ENCODE data around the gene STX8.

Gene STX8

DNA sequence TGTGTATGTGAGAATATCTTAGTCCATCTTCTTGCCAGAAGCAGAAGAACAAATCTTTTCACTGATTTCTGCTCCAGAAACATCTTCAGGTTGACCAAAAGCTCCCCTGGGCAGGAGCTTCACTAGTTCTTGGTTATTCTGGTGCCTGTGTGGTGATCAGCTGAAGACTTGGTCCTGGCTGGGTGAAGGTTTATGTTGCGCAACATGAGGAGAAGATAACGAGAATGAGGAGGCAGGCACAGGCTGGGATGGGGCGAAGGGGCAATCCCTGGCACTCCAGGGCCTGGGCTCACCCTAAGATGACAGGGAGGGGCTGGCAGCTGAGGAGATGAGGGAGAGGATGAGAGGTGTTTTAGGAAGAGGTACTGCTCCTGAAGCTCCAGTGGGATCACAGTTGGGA is 322.3 kb downstream of the STX8 start:
- DNase-seq (ENCODE audit: extremely low spot score, insufficient read length, low read depth): no peak
- no peak for FAIRE-seq

DNA sequence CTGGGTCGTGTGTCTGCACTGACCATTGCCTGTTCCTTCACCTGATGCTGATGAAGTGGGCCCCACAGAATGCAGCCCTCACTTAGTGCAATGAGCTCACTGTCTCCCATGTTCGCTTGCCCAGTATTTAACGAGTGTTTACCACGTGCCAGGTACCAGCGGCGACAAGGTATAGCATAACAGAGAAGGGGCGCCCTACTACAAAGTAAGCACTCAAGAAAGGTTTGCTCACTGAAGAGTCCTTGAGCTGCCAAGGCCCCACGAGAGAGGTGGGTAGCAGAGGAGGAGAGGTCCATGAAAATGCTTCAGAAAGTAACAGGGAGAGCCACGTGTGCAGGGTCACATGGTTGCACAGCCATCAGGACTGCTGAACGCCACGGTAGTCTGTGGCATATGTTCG is 324.3 kb downstream of the STX8 start:
- DNase-seq (ENCODE audit: extremely low spot score, insufficient read length, low read depth) (no peak), FAIRE-seq (no peak)

- FAIRE-seq (no peak), DNase-seq (ENCODE audit: extremely low spot score, insufficient read length, low read depth) (no peak)
Observed at GRCh38 chr17:9249245-9249953, 326.2 kb downstream of the STX8 start.

DNA sequence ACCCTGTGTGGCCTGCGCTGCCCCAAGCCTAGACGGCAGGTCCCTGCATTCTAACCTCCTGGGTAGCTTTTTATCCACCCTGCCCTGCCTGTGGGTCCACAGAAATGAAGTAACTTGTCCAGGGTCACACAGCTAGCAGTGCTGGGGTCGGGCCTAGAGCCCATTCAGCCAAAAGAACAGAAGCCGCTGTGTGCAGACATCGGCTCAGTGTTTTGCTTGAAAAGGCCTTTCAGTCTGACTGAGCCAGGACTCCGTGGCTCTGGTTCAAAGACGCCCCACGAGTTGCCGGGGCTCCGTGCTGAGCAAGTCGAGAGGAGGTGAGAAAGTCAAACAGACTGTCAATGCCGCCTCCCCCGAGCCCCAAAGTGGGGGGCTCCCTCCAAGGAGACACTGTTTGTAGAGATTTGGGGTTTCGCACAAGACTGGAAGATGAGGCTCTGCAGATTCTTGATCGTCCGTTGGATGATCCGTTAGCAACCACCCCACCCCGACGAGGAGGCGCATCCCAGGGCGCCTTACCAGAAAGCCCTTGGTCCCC is 328.1 kb downstream of the STX8 start:
- no peak for FAIRE-seq
- no peak for DNase-seq (ENCODE audit: extremely low spot score, insufficient read length, low read depth)

DNA sequence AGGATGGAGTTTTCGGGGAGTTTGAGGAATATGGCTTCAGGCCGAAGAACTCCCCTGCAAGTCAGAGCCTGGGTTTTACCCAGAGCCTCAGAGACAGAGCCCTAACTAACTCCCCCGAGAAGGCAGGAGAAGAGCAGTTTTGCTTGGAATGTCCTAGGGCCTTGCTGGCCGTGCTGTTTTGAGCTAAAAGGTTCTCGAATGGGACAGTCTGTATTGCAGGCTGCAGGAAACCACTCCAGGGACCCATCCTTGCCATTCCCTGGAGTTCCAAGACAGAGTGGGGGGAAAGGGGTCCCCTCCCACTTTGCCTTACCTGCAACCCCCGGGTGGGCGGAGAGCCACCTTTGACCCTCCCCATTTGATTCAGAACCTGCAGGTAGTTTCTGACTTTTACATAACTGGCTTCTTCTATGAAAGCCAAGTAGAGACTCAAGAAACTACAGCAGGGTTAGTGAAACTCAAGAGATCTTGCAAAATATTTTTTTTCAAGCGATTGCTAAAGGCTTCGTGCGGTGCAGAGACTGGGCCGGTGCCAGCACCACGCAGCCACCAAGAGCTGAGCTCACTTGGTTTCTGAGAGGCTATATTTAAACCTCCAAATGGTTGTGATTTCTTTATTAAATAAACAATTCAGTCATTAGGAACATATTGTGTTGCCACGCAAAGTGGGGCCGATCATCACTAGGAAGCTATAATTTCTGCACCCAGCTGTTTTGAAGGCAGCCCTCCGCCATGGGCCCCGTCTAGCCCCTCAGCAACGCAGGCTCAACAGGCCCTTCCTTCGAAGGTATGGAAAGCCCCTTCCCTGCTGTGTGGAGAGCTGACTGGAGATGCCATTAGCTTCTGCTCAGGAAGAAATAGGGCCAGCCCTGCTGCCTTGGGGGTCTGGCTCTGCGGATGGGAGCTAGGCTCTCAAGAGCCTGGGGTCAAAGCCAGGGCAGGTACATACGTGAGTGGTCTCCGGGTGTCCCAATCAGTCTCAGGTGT is 331.3 kb downstream of the STX8 start:
- DNase-seq (ENCODE audit: extremely low spot score, insufficient read length, low read depth) (no peak), FAIRE-seq (no peak)

DNA sequence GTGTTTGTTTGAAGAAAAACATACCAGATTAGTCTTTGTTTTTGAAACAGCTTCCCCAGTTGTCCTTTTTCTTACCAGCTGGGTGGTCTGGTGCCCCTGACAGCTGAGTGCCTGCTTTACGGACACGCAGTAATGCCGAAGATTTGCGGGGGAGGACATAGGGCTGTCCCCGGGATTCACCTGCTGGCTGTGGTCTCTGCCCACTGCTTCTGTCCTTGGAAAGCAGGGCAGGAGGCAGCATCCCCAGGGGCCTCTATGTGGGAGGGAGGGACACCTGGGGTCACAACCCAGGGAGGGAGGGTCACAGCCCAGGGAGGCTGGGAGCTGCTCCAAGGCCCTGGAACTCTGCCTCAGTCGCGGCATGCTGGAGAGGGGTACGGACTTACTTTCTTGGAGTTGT is 332.6 kb downstream of the STX8 start:
- no peak for FAIRE-seq
- DNase-seq (ENCODE audit: extremely low spot score, insufficient read length, low read depth): no peak

DNA sequence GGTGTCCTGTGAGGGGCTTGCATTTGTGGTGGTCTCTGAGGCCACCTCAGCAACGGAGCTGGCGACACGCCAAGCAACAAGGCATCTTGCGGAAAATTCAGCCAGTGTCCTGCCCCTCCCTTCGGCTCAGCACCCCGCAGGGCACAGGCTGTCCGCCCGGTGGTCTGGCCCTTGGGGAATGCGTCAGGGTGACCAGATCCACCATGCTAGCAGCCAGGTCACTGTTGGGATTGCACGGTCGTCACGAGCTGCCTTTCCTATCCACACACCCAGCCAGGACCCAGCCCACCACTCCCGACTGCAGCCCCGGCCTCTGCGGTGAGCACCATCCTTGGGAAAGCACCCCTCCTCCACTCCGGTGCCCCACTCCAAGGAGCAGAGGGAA is 333.1 kb downstream of the STX8 start:
- no peak for FAIRE-seq

GRCh38 chr17:9241774-9242496 is 333.7 kb downstream of the STX8 start:
- DNase-seq (ENCODE audit: extremely low spot score, insufficient read length, low read depth) (no peak), FAIRE-seq (no peak)

More for the DNA sequence above, 333.1 kb downstream of the STX8 start:
- no peak for DNase-seq (ENCODE audit: extremely low spot score, insufficient read length, low read depth)

GRCh38 chr17:9241371-9241712 is 334.3 kb downstream of the STX8 start:
- FAIRE-seq: no peak
- DNase-seq (ENCODE audit: extremely low spot score, insufficient read length, low read depth): no peak

- FAIRE-seq (no peak), DNase-seq (ENCODE audit: extremely low spot score, insufficient read length, low read depth) (no peak)
Observed at GRCh38 chr17:9240659-9241370, 334.8 kb downstream of the STX8 start.

GRCh38 chr17:9239793-9240658 is 335.6 kb downstream of the STX8 start:
- DNase-seq (ENCODE audit: extremely low spot score, insufficient read length, low read depth) (peak; percentile 87), FAIRE-seq (peak; percentile 5)

- FAIRE-seq (no peak), DNase-seq (ENCODE audit: extremely low spot score, insufficient read length, low read depth) (no peak)
Observed at GRCh38 chr17:9239246-9239792, 336.3 kb downstream of the STX8 start.

DNA sequence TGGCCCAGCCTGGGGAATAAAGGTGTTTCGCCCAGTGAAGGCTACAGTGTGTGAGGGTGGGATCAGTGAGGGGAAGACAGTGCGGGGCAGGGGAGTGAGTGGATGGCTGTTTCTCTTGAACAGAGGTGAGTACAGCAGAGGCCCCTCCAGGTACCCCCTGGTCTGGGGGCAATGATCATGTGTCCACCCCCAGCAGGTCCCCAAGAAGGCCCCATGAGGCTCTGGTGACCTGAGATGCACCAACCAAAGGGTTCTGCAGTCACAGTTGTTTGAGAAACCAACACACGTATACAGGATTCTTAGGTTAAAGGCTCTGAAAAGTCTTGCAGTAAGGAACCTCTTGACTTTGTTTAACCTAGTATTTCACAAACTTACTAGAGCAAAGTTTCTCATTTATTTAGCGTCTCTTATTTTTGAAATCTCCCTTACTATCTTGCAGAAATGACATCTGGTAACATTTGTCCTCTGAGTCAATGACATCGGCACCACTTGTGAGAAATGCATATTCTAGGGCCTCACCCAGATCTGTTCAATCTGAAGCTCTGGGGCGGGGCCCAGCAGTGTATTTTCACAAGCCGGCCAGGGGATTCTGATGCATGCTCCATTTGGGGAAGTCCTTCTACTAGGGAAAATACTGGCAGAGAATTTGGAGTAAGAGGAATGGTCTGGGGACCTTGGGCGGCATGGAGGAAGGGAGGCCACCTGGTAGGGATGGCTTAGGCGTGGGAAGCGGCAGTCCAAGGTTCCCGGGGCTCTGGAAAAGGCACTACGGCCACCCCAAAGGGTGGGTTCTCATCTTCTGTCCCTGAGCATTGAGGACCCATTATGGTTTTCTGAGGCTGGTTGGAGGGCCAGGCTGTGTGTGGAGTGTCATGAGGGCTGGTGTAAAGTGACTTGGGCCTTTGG is 337.0 kb downstream of the STX8 start:
- DNase-seq (ENCODE audit: extremely low spot score, insufficient read length, low read depth) (no peak), FAIRE-seq (no peak)

DNA sequence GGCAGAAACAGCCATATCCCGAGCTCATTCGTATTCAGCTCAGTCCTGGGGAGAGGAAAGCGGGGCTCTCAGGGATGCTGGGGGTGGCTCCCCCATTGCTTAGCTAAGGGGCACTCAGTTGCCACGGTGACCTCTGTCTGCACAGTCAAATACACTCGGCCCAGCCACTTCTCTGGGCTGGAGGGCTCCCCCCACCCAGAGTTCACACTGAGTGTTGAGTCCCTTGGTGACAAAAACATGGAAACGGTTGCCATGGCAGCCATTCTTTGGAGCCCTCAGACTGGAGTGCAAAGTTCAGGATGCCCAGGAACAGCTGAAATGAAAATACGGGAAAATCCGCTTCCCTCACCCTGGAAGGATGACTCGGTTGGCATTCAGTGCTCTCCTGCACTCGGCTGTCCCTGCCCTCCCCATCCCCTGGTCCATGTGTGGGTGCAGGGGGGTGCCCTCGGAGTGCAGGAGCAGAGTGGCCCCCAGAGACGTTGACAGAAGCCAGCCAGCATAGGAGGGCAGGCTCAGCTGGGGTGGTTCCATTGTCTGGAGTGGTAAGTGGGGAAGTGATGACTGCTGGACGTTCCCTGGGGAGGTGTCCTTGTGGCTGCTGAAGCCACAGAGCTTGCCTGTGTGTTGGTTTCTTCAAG is 337.8 kb downstream of the STX8 start:
- FAIRE-seq: no peak
- no peak for DNase-seq (ENCODE audit: extremely low spot score, insufficient read length, low read depth)

GRCh38 chr17:9237053-9237410 is 338.6 kb downstream of the STX8 start:
- no peak for DNase-seq (ENCODE audit: extremely low spot score, insufficient read length, low read depth)
- FAIRE-seq: no peak

- FAIRE-seq: no peak
- no peak for DNase-seq (ENCODE audit: extremely low spot score, insufficient read length, low read depth)
Observed at GRCh38 chr17:9236286-9237052, 339.2 kb downstream of the STX8 start.

- FAIRE-seq (no peak), DNase-seq (ENCODE audit: extremely low spot score, insufficient read length, low read depth) (no peak)
Observed at GRCh38 chr17:9235346-9235745, 340.3 kb downstream of the STX8 start.
